Activated T-helper 17 cell treated with anti-CD3 and anti-CD28 coated beads, Interleukin-2, amount 50 U/mL, for 72 hours (primary cell): ENCODE data around the gene CFAP43. TPM values are rescaled to one million over a fixed set of nuclear protein-coding genes. Genes with fewer than 3 reads are reported as not detected.

Experiments
- ATAC-seq: fragments of 150-1000 bp; cut with Tn5 transposase; replicated peaks from 2 replicates; pipeline ENCODE4 v1.10.0; 2021; ENCODE audit warnings: mild to moderate bottlenecking, moderate library complexity
- H3K27ac Mint-ChIP-seq: one replicate; pipeline ENCODE4 v1.8.0; 2022; ENCODE audit warnings: mixed read lengths
- H3K27me3 Mint-ChIP-seq: one replicate; pipeline ENCODE4 v1.8.0; 2022; ENCODE audit warnings: mixed read lengths
- H3K36me3 Mint-ChIP-seq: one replicate; pipeline ENCODE4 v1.8.0; 2022; ENCODE audit warnings: low read depth, mild to moderate bottlenecking, mixed read lengths
- H3K4me1 Mint-ChIP-seq: one replicate; pipeline ENCODE4 v1.8.0; 2022; ENCODE audit warnings: mixed read lengths
- H3K4me3 Mint-ChIP-seq: one replicate; pipeline ENCODE4 v1.8.0; 2022; ENCODE audit warnings: mild to moderate bottlenecking, mixed read lengths
- H3K9me3 Mint-ChIP-seq: one replicate; pipeline ENCODE4 v1.8.0; 2022; ENCODE audit warnings: mixed read lengths
- total RNA-seq, 2 donors: library from RNA; stranded (reverse); gene quantifications; one replicate each; pipeline ENCODE4 v1.2.3, GENCODE V29; 2022

CFAP43 gene
- total RNA-seq, 2 donors from 2014 or later = 0.16 TPM; not detected in 1

DNA sequence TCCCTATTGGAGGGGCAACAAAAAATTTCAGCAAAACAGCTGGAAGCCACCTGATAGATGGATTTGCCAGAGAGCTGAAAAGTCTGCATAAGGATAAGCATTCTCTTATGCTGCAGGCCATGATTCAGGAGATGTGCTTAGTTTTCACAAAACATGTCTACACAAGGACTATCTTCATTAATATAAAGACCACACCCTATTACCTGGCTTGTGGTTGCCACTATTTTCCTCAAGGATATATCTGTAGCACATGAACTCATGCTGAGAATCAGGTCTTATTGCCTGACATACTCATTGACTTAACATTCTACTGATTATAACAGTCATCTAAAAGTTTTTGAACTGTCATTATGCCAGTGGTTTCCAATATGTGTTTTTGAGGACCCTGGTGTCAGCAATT lies 139.4 kb downstream of the CFAP43 start:
- Mint-ChIP-seq H3K27ac (no peak overlapping the region), H3K36me3 (no peaks in the 10 kb centered on the region), H3K4me1 (no peaks in the 10 kb centered on the region), H3K27me3 (no peaks in the 10 kb centered on the region), H3K9me3 (no peaks in the 10 kb centered on the region), H3K4me3 (no peak overlapping the region)
- no peak for ATAC-seq

DNA sequence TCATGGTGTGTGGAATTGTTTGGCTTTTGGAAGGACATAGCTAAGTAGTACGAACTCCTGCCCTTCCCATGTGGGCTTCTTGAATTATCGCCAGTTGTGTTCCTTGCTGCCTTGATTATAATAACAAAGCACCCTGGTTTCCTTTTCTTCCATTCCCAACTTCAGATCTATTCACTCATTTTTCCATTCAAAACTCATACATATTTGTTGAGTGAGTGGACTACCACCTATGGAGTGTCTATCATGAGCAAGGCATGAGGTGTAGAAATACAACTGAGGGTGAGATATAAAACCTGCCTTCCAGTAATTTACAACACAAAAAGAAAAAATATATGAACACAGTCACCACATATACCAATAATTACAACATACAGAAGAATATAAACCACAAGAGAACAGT lies 141.6 kb downstream of the CFAP43 start:
- Mint-ChIP-seq H3K4me3 (no peak overlapping the region), H3K9me3 (no peaks in the 10 kb centered on the region), H3K27me3 (no peaks in the 10 kb centered on the region), H3K36me3 (no peaks in the 10 kb centered on the region), H3K27ac (no peak overlapping the region), H3K4me1 (no peaks in the 10 kb centered on the region)
- ATAC-seq = no peak

DNA sequence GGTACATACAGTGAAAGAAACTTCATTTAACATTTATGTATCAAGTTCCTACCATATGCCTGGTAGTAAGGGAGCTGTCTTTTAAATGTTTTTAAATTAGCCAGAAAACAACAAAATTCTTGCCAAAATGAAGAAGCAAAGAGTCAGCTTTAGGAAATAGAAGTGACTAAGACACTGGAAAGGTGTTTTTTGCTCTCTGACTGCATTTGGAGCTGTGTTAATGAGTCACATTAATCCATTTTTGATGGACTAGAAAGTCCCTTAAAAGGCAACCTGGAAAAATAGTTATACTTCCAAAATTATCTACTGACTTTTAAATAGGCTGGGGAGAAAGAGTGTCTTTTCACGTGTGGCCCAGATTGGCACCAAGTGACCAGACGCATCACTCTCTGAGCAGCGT lies 142.5 kb downstream of the CFAP43 start:
- H3K4me1 Mint-ChIP-seq = no peaks in the 10 kb centered on the region
- no peaks in the 10 kb centered on the region for H3K36me3 Mint-ChIP-seq
- no peaks in the 10 kb centered on the region for H3K27me3 Mint-ChIP-seq

DNA sequence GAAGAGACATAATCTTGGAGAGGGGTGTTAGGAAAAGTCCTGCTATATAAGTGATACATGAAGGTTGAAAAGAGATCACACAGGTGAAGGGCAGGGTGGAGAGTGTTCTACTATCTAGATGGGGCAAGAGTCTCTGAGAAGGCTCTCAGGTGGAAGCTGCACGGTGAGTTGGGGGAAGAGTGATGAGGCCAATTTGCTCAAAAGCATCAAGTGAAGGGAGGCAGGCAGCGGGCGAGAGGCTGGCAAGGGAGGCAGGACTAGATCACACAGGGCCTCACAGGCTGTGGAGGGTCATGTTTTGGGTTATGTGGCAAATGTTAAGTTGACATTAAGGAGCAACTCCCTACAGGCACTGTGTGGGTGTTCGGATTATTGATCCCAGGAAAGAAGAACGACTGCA lies 143.9 kb downstream of the CFAP43 start:
- Mint-ChIP-seq H3K27ac (no peak overlapping the region), H3K4me3 (no peak overlapping the region), H3K4me1 (no peaks in the 10 kb centered on the region), H3K9me3 (no peaks in the 10 kb centered on the region), H3K27me3 (no peaks in the 10 kb centered on the region), H3K36me3 (no peaks in the 10 kb centered on the region)
- no peak for ATAC-seq

More for the DNA sequence above, 142.5 kb downstream of the CFAP43 start:
- H3K27ac Mint-ChIP-seq = peak overlapping the region; percentile 28
- ATAC-seq = no peak
- H3K4me3 Mint-ChIP-seq = no peak overlapping the region
- H3K9me3 Mint-ChIP-seq = no peaks in the 10 kb centered on the region

DNA sequence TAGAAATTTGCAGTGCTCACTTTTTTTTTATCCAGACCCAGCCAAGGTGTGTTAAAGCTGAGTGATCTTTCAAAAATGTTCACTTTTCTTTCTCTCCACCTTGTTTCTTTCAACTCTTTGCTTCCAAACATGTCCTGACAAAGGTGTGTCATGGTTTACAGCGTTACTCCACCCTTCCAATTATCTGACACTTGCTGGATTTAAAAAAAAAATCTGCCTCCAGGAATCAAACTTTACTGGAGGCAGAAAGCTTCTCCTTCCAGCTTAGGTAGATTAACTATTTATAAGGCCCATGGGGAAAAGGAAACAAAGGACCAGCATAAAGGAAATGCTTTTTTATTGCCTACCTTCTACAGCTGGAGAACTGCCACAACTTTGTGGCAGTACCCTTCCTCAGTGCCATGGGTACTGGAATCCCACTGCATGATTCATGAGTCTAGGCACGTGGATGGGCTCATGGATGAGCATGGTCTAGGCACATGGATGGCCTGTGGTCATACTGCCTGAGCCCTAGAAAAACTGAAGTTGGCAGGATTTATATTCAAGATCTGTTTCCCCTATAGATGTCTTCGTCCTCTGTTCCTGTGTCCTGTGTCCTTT lies 146.3 kb downstream of the CFAP43 start, which contains the start of gene COL17A1:
TSS of gene COL17A1 (minus strand) at position 80 of the 600 bp plus-strand sequence. CDS start 5,207 bp downstream, outside the sequence.
- H3K36me3 Mint-ChIP-seq = no peaks in the 10 kb centered on the region
- no peaks in the 10 kb centered on the region for H3K9me3 Mint-ChIP-seq
- no peak within 1 kb of the TSS for H3K4me3 Mint-ChIP-seq
- ATAC-seq = no peak
- H3K27me3 Mint-ChIP-seq = no peaks in the 10 kb centered on the region
- H3K27ac Mint-ChIP-seq = no peak within 1 kb of the TSS
- H3K4me1 Mint-ChIP-seq = no peaks in the 10 kb centered on the region

DNA sequence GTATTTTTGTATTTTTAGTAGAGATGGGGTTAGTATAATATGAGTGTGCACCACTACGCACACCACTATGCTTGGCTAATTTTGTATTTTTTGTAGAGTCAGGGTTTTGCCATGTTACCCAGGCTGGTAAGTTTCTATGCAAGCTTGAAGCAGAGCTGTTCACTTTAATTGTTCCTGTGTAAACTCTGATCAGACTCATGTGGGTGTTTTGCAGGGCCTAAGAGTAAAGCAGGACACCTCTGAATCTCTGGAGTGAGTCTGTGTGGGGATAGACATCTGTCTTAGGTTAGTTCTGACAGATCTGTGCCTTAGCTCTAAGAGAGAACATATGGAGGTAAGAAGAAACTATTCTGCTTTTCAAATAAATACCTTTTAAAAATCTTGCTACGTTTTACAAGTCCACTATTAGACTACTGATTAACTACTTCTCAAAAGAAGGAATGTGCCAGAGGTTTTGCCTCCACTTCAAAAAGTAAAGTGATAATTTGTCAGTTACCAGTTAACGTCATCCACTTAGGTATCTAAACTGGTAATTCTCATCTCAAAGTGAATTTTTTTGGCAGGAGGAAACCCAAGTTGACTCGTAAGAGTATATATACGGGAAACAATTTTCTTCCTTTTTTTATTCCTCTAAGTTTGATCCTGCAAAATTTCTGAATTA lies 147.6 kb downstream of the CFAP43 start:
- Mint-ChIP-seq H3K27ac (no peak overlapping the region), H3K4me1 (no peaks in the 10 kb centered on the region), H3K4me3 (no peak overlapping the region), H3K9me3 (no peaks in the 10 kb centered on the region), H3K27me3 (no peaks in the 10 kb centered on the region), H3K36me3 (no peaks in the 10 kb centered on the region)
- ATAC-seq = no peak

DNA sequence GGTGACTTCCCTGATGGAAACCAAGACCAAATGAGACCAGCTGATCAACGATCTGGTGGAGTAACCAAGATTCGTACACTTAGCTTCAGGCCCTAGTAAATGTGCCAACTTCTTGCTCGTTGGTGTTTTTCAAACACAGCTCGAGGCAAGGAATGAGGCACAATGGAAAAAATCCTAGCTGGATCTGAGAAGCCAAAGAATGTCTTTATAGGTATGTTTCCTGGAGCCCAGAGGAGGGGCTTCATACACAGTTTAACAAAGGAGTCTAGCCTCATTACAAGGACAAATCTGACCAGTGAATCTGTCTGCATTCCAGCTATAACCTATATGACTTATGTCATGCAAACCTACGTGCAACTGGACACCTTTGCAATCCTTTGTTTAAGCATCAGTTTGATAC lies 150.2 kb downstream of the CFAP43 start:
- H3K27me3 Mint-ChIP-seq = no peaks in the 10 kb centered on the region
- ATAC-seq = no peak
- no peak overlapping the region for H3K4me3 Mint-ChIP-seq
- H3K36me3 Mint-ChIP-seq = no peaks in the 10 kb centered on the region
- H3K9me3 Mint-ChIP-seq = no peaks in the 10 kb centered on the region
- H3K4me1 Mint-ChIP-seq = no peaks in the 10 kb centered on the region
- no peak overlapping the region for H3K27ac Mint-ChIP-seq

DNA sequence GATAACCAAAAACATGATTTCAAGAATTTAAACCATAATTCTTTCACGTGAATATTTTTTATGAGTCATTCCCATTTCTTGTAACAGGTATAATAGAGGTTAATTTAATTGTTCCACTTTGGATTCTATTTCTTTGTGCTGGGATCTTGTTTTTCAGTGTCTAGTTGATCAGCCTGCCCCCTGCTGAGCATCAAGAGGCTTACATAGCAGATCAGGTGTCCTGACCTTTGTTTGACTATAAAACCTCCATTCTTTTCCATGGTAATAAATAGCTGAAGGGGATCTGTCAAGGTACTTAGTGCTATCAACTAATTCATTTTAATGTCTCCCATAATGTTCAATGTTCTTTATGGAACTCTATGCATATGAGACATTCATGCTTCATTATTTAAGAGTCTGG lies 151.4 kb downstream of the CFAP43 start:
- H3K4me1 Mint-ChIP-seq = no peaks in the 10 kb centered on the region
- H3K36me3 Mint-ChIP-seq = no peaks in the 10 kb centered on the region
- no peak overlapping the region for H3K4me3 Mint-ChIP-seq
- no peak overlapping the region for H3K27ac Mint-ChIP-seq
- peak; percentile 24 for ATAC-seq
- H3K9me3 Mint-ChIP-seq = no peaks in the 10 kb centered on the region
- H3K27me3 Mint-ChIP-seq = no peaks in the 10 kb centered on the region

Other genes with a start within 250 kb of the CFAP43 start
- gene COL17A1, start 146.5 kb downstream of the CFAP43 start, total RNA-seq = not detected
- gene SFR1, start 110.2 kb downstream of the CFAP43 start, total RNA-seq = 10 to 100 TPM; 12.4 to 14.3 TPM
- gene GSTO1, start 22.5 kb upstream of the CFAP43 start, total RNA-seq = 100 to 1,000 TPM; 226 to 258 TPM
- 1 to 10 TPM in 1 of 2 donors, under 1 TPM in 1; 0.28 to 1.4 TPM for gene GSTO2, start 36.8 kb upstream of the CFAP43 start, total RNA-seq
- 10 to 100 TPM; 10.1 to 19.1 TPM for gene ITPRIP, start 106.1 kb upstream of the CFAP43 start, total RNA-seq
- gene CFAP58, start 121.5 kb upstream of the CFAP43 start, total RNA-seq = 1 to 10 TPM; 1.3 to 2.2 TPM